Breast epithelium (tissue), 4 donors: Measurements from ENCODE around the gene SLC25A1. TPM values are rescaled to one million over a fixed set of nuclear protein-coding genes. Genes with fewer than 3 reads are reported as not detected.

Experiments
- DNase-seq, 2 donors: peaks; one replicate each; pipeline ENCODE4 v3.0.0-alpha.2; 2019; ENCODE audit warnings: low spot score in 2 of 2
- H3K27ac ChIP-seq, 2 donors: fragments of 200-600 bp; sonication (generic) in 1 of 2; one replicate each; pipeline ENCODE4 v1.5.1; 2016 to 2019; ENCODE audit warnings: mild to moderate bottlenecking in 1 of 2
- H3K27me3 ChIP-seq, 2 donors: fragments of 200-600 bp; sonication (generic) in 1 of 2; one replicate each; pipeline versions ENCODE4 v1.5.1 to v1.6.0; 2017 to 2019; ENCODE audit warnings: control low read depth in 1 of 2, mild to moderate bottlenecking in 1 of 2
- H3K36me3 ChIP-seq: fragments of 200-600 bp; one replicate; pipeline ENCODE4 v1.5.1; 2019
- H3K4me1 ChIP-seq, 2 donors: fragments of 200-600 bp; sonication (generic); one replicate each; pipeline ENCODE4 v1.5.1; 2016 to 2019; ENCODE audit warnings: control low read depth in 1 of 2
- H3K4me3 ChIP-seq, 3 donors: fragments of 200-600 bp; sonication (generic); 1 replicate in 2 of 3; 2 replicates in 1 of 3; pipeline ENCODE4 v1.5.1; 2016 to 2019; ENCODE audit warnings: mild to moderate bottlenecking in 3 of 3, moderate library complexity in 2 of 3
- H3K9me3 ChIP-seq, 2 donors: fragments of 200-600 bp; sonication (generic) in 1 of 2; one replicate each; pipeline ENCODE4 v1.5.1; 2016 to 2019; ENCODE audit warnings: control low read depth in 1 of 2
- POLR2A ChIP-seq: fragments of 450-650 bp; IDR thresholded peaks from one replicate; pipeline ENCODE4 v1.6.1; 2016; ENCODE audit warnings: antibody characterized with exemption, mild to moderate bottlenecking, moderate library complexity
- POLR2AphosphoS5 ChIP-seq, 3 donors: sonication (generic); formaldehyde crosslinking; IDR thresholded peaks; one replicate each; pipeline ENCODE4 v1.6.1; 2017; ENCODE audit warnings: antibody characterized with exemption in 3 of 3
- intact Hi-C: fragments of 100-400 bp; cut with DNase I; formaldehyde crosslinking; loops from one replicate; pipeline ENCODE4 v1.15.1; 2023; ENCODE audit warnings: low total_unique reads
- total RNA-seq, 3 donors: library from RNA; depleted of rRNA; stranded (reverse); fragments of >200 nt; gene quantifications; one replicate each; pipeline ENCODE4 v1.1.0, GENCODE V29; 2016
- TF ChIP-seq, protein P1 (sequence below), 3 donors: fragments of 450-650 bp; IDR thresholded peaks; one replicate each; pipeline ENCODE4 v1.5.1; 2016 to 2017; ENCODE audit warnings: antibody characterized with exemption in 3 of 3, mild to moderate bottlenecking in 3 of 3, moderate library complexity in 3 of 3

SLC25A1 gene
- total RNA-seq, 3 donors from 2014 or later = 49.2 to 140 (median 50.2) TPM

DNA sequence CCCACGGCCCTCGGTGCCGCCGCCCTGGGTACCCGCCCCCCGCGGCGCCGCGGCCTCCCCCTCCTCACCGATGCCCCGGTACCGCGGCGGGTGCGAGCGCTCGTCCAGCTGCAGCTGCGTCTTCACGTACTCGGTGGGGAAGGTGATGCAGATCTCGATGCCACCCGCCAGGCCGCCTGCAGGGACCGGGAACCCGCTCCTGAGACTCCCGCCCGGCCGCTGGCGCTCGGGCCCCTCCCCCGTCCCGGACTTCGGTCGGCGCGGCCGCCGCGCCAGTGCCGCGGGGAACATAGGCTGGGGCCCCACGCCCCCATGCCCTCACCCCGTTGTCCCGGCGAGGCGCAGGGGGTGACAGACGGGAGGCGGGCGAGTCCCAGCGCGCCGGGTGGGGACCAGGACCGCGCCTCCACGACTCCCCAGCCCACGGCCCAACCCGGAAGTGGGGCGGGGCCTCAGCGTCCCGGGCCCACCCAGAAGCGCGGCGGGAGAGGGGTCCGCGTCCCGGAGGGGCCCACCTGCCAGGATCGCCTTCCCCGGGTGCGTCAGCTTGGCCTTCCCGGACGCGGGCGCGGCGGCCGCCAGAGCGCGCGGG lies 375 bp downstream of the SLC25A1 start:
- intact Hi-C loops = loop anchor here (5.0 kb wide), 1 partner anchor 1271 kb away; no protein-coding TSS in a partner anchor
- no peak for DNase-seq
- peaks cover 7 to 31% of the 10 kb centered on the region in 2 donors for H3K4me1 ChIP-seq
- H3K27ac ChIP-seq = peak overlapping the region; percentile 91 to 98
- no peaks in the 10 kb centered on the region for H3K9me3 ChIP-seq
- no peaks in the 10 kb centered on the region for H3K27me3 ChIP-seq
- H3K36me3 ChIP-seq = no peaks in the 10 kb centered on the region
- H3K4me3 ChIP-seq = peak overlapping the region; percentile 78 to 86 (median 85)
- peak in 1 of 3 donors; percentile 23 for TF ChIP-seq POLR2AphosphoS5 (IDR thresholded peaks at IDR 0.05)
- TF ChIP-seq, protein P1, sequence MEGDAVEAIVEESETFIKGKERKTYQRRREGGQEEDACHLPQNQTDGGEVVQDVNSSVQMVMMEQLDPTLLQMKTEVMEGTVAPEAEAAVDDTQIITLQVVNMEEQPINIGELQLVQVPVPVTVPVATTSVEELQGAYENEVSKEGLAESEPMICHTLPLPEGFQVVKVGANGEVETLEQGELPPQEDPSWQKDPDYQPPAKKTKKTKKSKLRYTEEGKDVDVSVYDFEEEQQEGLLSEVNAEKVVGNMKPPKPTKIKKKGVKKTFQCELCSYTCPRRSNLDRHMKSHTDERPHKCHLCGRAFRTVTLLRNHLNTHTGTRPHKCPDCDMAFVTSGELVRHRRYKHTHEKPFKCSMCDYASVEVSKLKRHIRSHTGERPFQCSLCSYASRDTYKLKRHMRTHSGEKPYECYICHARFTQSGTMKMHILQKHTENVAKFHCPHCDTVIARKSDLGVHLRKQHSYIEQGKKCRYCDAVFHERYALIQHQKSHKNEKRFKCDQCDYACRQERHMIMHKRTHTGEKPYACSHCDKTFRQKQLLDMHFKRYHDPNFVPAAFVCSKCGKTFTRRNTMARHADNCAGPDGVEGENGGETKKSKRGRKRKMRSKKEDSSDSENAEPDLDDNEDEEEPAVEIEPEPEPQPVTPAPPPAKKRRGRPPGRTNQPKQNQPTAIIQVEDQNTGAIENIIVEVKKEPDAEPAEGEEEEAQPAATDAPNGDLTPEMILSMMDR (IDR thresholded peaks at IDR 0.05) = no peak

DNA sequence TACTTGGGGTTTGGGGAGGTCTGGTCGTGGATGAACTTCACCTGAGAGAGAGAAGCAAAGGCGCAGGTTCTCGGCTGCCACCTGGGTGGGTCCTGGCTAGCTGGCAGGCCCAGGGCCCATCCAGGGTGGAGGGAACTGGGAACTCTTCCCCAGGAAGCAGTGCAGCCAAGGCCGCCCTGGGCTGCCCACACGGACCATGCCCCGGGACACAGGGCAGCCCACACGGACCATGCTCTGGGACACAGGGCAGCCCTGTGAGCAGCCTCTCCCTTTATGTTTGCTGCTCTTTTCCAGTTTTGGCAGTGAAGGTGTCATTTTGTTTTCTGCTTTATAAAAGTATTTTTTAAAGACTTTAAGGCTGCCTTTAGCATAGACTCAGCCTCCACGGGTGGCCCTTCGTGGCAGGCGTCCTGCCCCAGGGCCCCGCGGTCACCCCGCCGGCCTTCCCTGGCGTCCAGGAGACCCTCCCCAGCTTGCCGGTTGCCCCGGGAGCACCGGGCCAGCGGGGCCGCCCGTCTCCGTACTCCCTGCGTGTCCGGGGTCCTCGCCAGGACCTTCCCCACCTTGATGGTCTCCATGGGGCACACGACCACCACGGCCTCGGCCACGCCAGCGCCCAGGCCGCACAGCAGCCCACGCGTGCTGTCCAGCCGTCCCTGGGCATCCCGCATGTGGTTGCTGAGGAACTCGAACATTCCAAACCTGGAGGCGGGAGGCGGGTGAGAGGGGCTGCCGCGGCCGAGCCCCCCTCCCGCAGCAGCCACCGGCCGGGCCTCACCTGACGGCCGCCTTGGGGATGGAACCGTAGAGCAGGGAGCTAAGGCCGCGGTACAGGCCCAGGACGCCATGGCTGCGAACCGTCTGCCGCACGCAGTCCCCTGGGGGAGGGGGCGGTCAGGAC lies 1.1 kb downstream of the SLC25A1 start:
- Histone ChIP-seq H3K4me3 (peak overlapping the region; percentile 78 to 86 (median 85)), H3K4me1 (peaks cover 12 to 38% of the 10 kb centered on the region in 2 donors), H3K27ac (peak overlapping the region; percentile 91 to 98), H3K27me3 (no peaks in the 10 kb centered on the region), H3K36me3 (no peaks in the 10 kb centered on the region), H3K9me3 (no peaks in the 10 kb centered on the region)
- intact Hi-C loops = loop anchor here (5.0 kb wide), 1 partner anchor 1270 kb away; no protein-coding TSS in a partner anchor
- DNase-seq = no peak
- TF ChIP-seq POLR2A (no peak), POLR2AphosphoS5 (IDR thresholded peaks at IDR 0.05) (no peak)
- TF ChIP-seq, protein P1 (IDR thresholded peaks at IDR 0.05) = no peak

DNA sequence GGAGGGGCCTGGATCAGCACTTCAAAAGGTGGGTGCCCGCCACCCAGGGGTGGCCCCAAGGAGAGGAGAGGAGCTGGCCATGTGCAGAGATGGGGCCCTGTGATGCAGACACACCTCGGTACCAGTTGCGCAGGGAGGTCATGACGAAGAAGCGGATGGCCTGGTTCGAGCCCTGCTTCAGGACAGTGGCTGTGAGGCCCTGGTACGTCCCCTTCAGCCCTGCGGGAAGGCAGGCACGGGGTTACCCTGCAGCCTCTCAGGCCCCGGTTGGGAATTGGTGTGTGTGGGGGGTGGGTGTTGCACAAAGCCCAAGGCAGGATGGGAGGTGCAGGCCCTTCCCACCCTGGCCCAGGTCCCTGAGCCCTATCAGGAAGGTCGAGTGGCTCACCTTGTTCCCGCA lies 1.8 kb downstream of the SLC25A1 start:
- H3K4me3 ChIP-seq = peak overlapping the region in 1 of 3 donors; percentile 78
- DNase-seq = no peak
- no peak overlapping the region for H3K27ac ChIP-seq
- H3K4me1 ChIP-seq = peaks cover 12 to 40% of the 10 kb centered on the region in 2 donors
- TF ChIP-seq, protein P1 (IDR thresholded peaks at IDR 0.05) = no peak
- TF ChIP-seq POLR2A (no peak), POLR2AphosphoS5 (IDR thresholded peaks at IDR 0.05) (no peak)
- H3K9me3 ChIP-seq = no peaks in the 10 kb centered on the region
- no peaks in the 10 kb centered on the region for H3K36me3 ChIP-seq
- H3K27me3 ChIP-seq = no peaks in the 10 kb centered on the region
- intact Hi-C loops = loop anchor here (5.0 kb wide), 1 partner anchor 1269 kb away; no protein-coding TSS in a partner anchor

DNA sequence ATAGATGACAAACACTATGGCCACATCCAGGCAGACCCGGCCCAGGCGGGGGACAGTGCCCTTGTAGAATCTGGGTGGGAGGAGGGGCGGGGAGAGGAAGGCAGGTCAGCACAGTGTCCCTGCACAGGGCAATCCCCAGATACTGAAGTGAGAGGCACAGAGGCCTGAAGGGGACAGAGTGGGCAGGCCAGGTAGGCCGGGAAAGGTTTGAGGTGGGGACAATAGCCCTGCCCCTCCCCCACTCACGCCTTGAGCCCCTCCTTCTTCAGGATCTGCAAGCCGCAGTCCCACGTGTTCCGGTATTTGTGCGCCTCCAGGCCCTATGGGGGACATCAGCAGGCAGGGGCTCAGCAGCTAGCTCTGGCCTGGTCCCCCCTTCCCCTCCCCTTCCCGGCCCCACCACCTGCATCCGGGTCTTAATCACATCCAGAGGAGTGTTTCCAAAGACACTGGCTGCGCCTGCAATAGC lies 2.3 kb downstream of the SLC25A1 start:
- Histone ChIP-seq H3K9me3 (no peaks in the 10 kb centered on the region), H3K27ac (peak overlapping the region in 1 of 2 donors; percentile 15), H3K4me3 (no peak overlapping the region), H3K4me1 (peaks cover 12 to 40% of the 10 kb centered on the region in 2 donors), H3K36me3 (no peaks in the 10 kb centered on the region), H3K27me3 (no peaks in the 10 kb centered on the region)
- intact Hi-C loops = loop anchor here (5.0 kb wide), 1 partner anchor 1269 kb away; no protein-coding TSS in a partner anchor
- TF ChIP-seq, protein P1 (IDR thresholded peaks at IDR 0.05) = no peak
- TF ChIP-seq POLR2A (no peak), POLR2AphosphoS5 (IDR thresholded peaks at IDR 0.05) (no peak)
- DNase-seq = no peak
